Naive thymus-derived CD4-positive, alpha-beta T cell (primary cell): ENCODE data around the gene SMG5. TPM values are rescaled to one million over a fixed set of nuclear protein-coding genes. Genes with fewer than 3 reads are reported as not detected.

Experiments used
- ATAC-seq: fragments of 150-1000 bp; cut with Tn5 transposase; 2 replicates; pipeline ENCODE4 v1.10.0; 2021; ENCODE audit warnings: mild to moderate bottlenecking, moderate library complexity
- CTCF ChIA-PET: fragments of 350-600 bp; sonication (Branson Sonifier 250); formaldehyde crosslinking; loops from one replicate; lab custom pipeline; 2021; ENCODE audit warnings: antibody characterized with exemption; lab: Charles Lee
- POLR2A ChIA-PET: fragments of 350-600 bp; sonication (Branson Sonifier 250); formaldehyde crosslinking; loops from one replicate; lab custom pipeline; 2021; ENCODE audit warnings: antibody characterized with exemption, inconsistent platforms; lab: Charles Lee
- DNase-seq, 9 donors: peaks; one replicate each; pipeline versions ENCODE4 v3.0.0 to v3.0.0-alpha.2; 2020 to 2022; ENCODE audit warnings: mixed read lengths in 1 of 9
- H3K27ac ChIP-seq: one replicate; pipeline ENCODE4 v1.7.0; 2013; ENCODE audit warnings: mild to moderate bottlenecking, low read depth, low read length, moderate library complexity
- H3K27me3 ChIP-seq, 2 donors: one replicate each; pipeline ENCODE4 v1.7.0; 2013; ENCODE audit warnings: low read length in 2 of 2, mild to moderate bottlenecking in 2 of 2, moderate library complexity in 2 of 2; ENCODE audit not compliant: control insufficient read depth in 2 of 2, insufficient read depth in 2 of 2
- H3K36me3 ChIP-seq, 3 experiments: 1 replicate in 2 of 3; 2 replicates in 1 of 3; pipeline ENCODE4 v1.7.0; 2013; ENCODE audit warnings: low read length in 3 of 3, mild to moderate bottlenecking in 3 of 3, moderate library complexity in 1 of 3; ENCODE audit not compliant: insufficient read depth in 3 of 3, control insufficient read depth in 2 of 3
- H3K4me1 ChIP-seq, 2 donors: one replicate each; pipeline ENCODE4 v1.7.0; 2013; ENCODE audit warnings: low read length in 2 of 2, mild to moderate bottlenecking in 2 of 2, moderate library complexity in 1 of 2; ENCODE audit not compliant: control insufficient read depth in 2 of 2, insufficient read depth in 2 of 2
- H3K4me3 ChIP-seq: 2 replicates; pipeline ENCODE4 v1.7.0; 2013; ENCODE audit warnings: mild to moderate bottlenecking, low read length
- H3K9me3 ChIP-seq, 3 experiments: 1 replicate in 2 of 3; 2 replicates in 1 of 3; pipeline ENCODE4 v1.7.0; 2013; ENCODE audit warnings: low read length in 3 of 3; ENCODE audit not compliant: control insufficient read depth in 2 of 3
- H3K27ac Mint-ChIP-seq, 9 donors: one replicate each; pipeline ENCODE4 v1.8.0; 2020 to 2022; ENCODE audit warnings: mixed read lengths in 9 of 9, mild to moderate bottlenecking in 8 of 9, moderate library complexity in 5 of 9, inconsistent platforms in 2 of 9
- H3K27me3 Mint-ChIP-seq, 5 donors: one replicate each; pipeline ENCODE4 v1.8.0; 2021 to 2022; ENCODE audit warnings: mixed read lengths in 5 of 5, mild to moderate bottlenecking in 1 of 5
- H3K36me3 Mint-ChIP-seq, 5 donors: one replicate each; pipeline ENCODE4 v1.8.0; 2020 to 2022; ENCODE audit warnings: mixed read lengths in 5 of 5, mild to moderate bottlenecking in 3 of 5, inconsistent platforms in 1 of 5
- H3K4me1 Mint-ChIP-seq, 7 donors: one replicate each; pipeline ENCODE4 v1.8.0; 2020 to 2022; ENCODE audit warnings: mixed read lengths in 7 of 7, mild to moderate bottlenecking in 3 of 7, inconsistent platforms in 1 of 7
- H3K4me3 Mint-ChIP-seq, 10 donors: one replicate each; pipeline ENCODE4 v1.8.0; 2020 to 2022; ENCODE audit warnings: mild to moderate bottlenecking in 10 of 10, mixed read lengths in 10 of 10, moderate library complexity in 6 of 10, inconsistent platforms in 2 of 10
- H3K9me3 Mint-ChIP-seq, 11 donors: one replicate each; pipeline ENCODE4 v1.8.0; 2020 to 2022; ENCODE audit warnings: mixed read lengths in 11 of 11, mild to moderate bottlenecking in 4 of 11, inconsistent platforms in 1 of 11, moderate library complexity in 1 of 11
- intact Hi-C, 2 donors: fragments of 100-400 bp; cut with micrococcal nuclease; formaldehyde crosslinking; loops; one replicate each; pipeline ENCODE4 v1.15.1; 2023
- polyA plus RNA-seq, 2 donors: library from polyadenylated mRNA; unstranded; fragments of 300-500 nt; fragmentation: Illumina TruSeq; gene quantifications; one replicate each; pipeline ENCODE4 v1.2.3, GENCODE V29; 2021
- total RNA-seq, 6 experiments: library from RNA in 5 of 6; stranded (reverse) in 5 of 6; gene quantifications; 1 replicate in 5 of 6; 2 replicates in 1 of 6; pipeline ENCODE4 v1.2.3 and lab custom pipeline; 2021 to 2026

Gene SMG5
- total and polyA plus RNA-seq, 7 experiments from 2014 or later: 14.4 to 74.0 (median 65.7) TPM

GRCh38 chr1:156310962-156311361 is 28.3 kb upstream of the SMG5 start:
- Mint-ChIP-seq H3K9me3 (no peaks in the 10 kb centered on the region), H3K36me3 (peaks cover 11 to 34% (median 23%) of the 10 kb centered on the region in 5 donors), H3K4me3 (no peak overlapping the region), H3K27ac (peak overlapping the region in 1 of 9 donors; percentile 36), H3K27me3 (no peaks in the 10 kb centered on the region), H3K4me1 (no peaks in the 10 kb centered on the region)
- H3K36me3 ChIP-seq: peaks cover 8 to 79% (median 14%) of the 10 kb centered on the region in 3 experiments
- no peaks in the 10 kb centered on the region for H3K4me1 ChIP-seq
- no peak for DNase-seq
- no peak overlapping the region for H3K27ac ChIP-seq
- H3K27me3 ChIP-seq: no peaks in the 10 kb centered on the region
- ATAC-seq: no peak
- intact Hi-C loops: no loop called here
- H3K4me3 ChIP-seq: no peak overlapping the region
- H3K9me3 ChIP-seq: no peaks in the 10 kb centered on the region
- ChIA-PET CTCF (interaction anchor here (0.7 kb wide), 1 partner anchor 617 kb away, joined by 3 read pairs; no protein-coding TSS in a partner anchor), POLR2A (interaction anchor here (1.2 kb wide), 1 partner anchor 28 kb away, joined by 3 read pairs; no protein-coding TSS in a partner anchor)

DNA sequence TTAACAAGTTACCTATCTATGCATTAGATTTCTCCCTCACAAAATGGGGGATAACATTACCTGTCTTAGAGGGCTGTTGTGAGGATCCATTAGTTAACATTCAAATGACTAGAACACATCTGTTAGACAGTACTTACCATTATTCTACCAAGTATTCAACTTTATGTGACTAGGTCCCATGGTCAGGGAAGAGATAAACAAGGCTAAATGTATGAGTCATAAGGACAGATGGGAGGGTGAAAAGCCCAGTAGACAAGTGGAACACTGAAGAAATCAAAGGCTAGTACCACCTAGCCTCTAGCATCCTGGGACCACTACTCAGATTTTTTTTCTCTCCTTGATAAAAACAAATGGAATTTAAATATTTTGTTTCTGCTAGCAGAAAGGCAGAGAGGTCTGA is 25.5 kb upstream of the SMG5 start:
- DNase-seq (no peak), ATAC-seq (no peak)
- H3K9me3 Mint-ChIP-seq: no peaks in the 10 kb centered on the region
- peaks cover 0 to 4% (median 0%) of the 10 kb centered on the region in 7 donors for H3K4me1 Mint-ChIP-seq
- peaks cover 8 to 55% (median 10%) of the 10 kb centered on the region in 3 experiments for H3K36me3 ChIP-seq
- intact Hi-C loops: no loop called here
- H3K4me3 ChIP-seq: no peak overlapping the region
- no peaks in the 10 kb centered on the region for H3K4me1 ChIP-seq
- H3K36me3 Mint-ChIP-seq: peaks cover 9 to 24% (median 18%) of the 10 kb centered on the region in 5 donors
- no peak overlapping the region for H3K27ac ChIP-seq
- no peaks in the 10 kb centered on the region for H3K27me3 Mint-ChIP-seq
- H3K27ac Mint-ChIP-seq: peak overlapping the region in 2 of 9 donors; percentile 49 to 80
- no peak overlapping the region for H3K4me3 Mint-ChIP-seq
- H3K9me3 ChIP-seq: no peaks in the 10 kb centered on the region
- POLR2A ChIA-PET: no interaction called here
- CTCF ChIA-PET: interaction anchor here (0.6 kb wide), 1 partner anchor 11 kb away, joined by 5 read pairs; no protein-coding TSS in a partner anchor
- no peaks in the 10 kb centered on the region for H3K27me3 ChIP-seq

DNA sequence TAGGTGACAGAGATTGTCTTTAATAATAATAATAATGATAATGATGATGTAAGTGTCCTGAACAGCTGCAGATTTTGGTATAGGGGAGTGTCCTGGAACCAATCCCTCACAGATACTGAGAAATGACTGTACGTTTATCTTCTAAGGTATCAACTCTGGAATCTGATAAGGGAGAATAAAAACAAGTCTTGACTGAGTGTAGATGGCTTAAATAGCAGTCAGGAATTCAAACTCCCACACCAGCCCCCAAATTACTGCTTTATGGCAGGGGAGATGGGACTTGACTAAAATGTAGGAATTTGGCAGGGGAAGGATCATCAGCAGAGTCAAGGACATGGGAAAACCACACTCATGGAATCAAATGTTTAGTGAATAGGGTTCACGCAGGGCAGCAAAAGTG is 22.6 kb upstream of the SMG5 start:
- DNase-seq (no peak), ATAC-seq (no peak)
- H3K27ac Mint-ChIP-seq: peak overlapping the region in 2 of 9 donors; percentile 9 to 72
- intact Hi-C loops: no loop called here
- H3K4me1 ChIP-seq: no peaks in the 10 kb centered on the region
- peaks cover 5 to 19% (median 14%) of the 10 kb centered on the region in 5 donors for H3K36me3 Mint-ChIP-seq
- H3K9me3 ChIP-seq: no peaks in the 10 kb centered on the region
- H3K9me3 Mint-ChIP-seq: no peaks in the 10 kb centered on the region
- H3K4me3 ChIP-seq: no peak overlapping the region
- H3K36me3 ChIP-seq: peaks cover 0 to 30% (median 4%) of the 10 kb centered on the region in 3 experiments
- CTCF ChIA-PET: interaction anchor here (0.7 kb wide), 1 partner anchor 206 kb away, joined by 3 read pairs; no protein-coding TSS in a partner anchor
- H3K4me3 Mint-ChIP-seq: no peak overlapping the region
- peaks cover 0 to 4% (median 0%) of the 10 kb centered on the region in 7 donors for H3K4me1 Mint-ChIP-seq
- no peaks in the 10 kb centered on the region for H3K27me3 Mint-ChIP-seq
- H3K27ac ChIP-seq: no peak overlapping the region
- POLR2A ChIA-PET: no interaction called here
- H3K27me3 ChIP-seq: no peaks in the 10 kb centered on the region

GRCh38 chr1:156303241-156303640 is 20.6 kb upstream of the SMG5 start:
- no peaks in the 10 kb centered on the region for H3K4me1 ChIP-seq
- no peak overlapping the region for H3K27ac ChIP-seq
- H3K4me3 Mint-ChIP-seq: no peak overlapping the region
- no peak overlapping the region for H3K4me3 ChIP-seq
- ATAC-seq: no peak
- H3K9me3 ChIP-seq: no peaks in the 10 kb centered on the region
- H3K27ac Mint-ChIP-seq: peak overlapping the region in 3 of 9 donors; percentile 1 to 89 (median 46)
- intact Hi-C loops: no loop called here
- H3K36me3 Mint-ChIP-seq: peaks cover 0 to 9% (median 5%) of the 10 kb centered on the region in 5 donors
- H3K27me3 Mint-ChIP-seq: no peaks in the 10 kb centered on the region
- ChIA-PET CTCF (no interaction called here), POLR2A (interaction anchor here (0.6 to 1.1 kb wide), 2 partner anchors 20 to 439 kb away, joined by 3 read pairs; no protein-coding TSS in a partner anchor)
- H3K36me3 ChIP-seq: peaks cover 0 to 12% (median 3%) of the 10 kb centered on the region in 3 experiments
- H3K27me3 ChIP-seq: no peaks in the 10 kb centered on the region
- peaks cover 0 to 4% (median 0%) of the 10 kb centered on the region in 7 donors for H3K4me1 Mint-ChIP-seq
- DNase-seq: no peak
- no peaks in the 10 kb centered on the region for H3K9me3 Mint-ChIP-seq

DNA sequence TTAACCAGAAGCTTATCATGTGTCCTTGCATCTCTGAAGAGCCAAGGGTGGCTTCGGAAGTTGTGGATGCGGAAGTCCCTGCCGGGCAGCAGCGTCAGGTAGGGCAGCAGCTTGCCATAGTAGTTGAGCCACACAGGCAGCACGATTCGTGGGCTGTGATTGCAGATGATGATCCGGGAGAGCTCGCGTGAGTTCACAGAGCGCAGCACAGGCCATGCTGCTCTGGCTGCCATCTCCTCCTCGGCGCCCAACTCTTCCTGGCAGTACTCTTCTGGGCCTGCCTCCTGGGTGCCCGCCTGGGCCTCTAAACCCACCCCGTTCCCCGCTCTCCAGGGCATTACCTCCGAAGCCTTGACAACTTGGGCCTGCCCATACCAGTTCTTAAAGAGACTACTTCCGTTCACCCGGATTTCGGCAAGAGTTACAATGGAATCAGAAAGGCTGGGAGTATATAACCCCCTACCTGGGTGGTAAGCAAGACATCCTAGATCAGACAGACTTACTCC is 16.3 kb upstream of the SMG5 start, which contains the start of gene VHLL:
TSS of gene VHLL (minus strand) at position 456 of the 506 bp plus-strand sequence. CDS start at position 338, 118 bp downstream.
- Mint-ChIP-seq H3K9me3 (no peaks in the 10 kb centered on the region), H3K4me3 (no peak within 1 kb of the TSS), H3K27ac (peak within 1 kb of the TSS in 1 of 9 donors; percentile 10), H3K36me3 (no peaks in the 10 kb centered on the region), H3K4me1 (peaks cover 7 to 25% (median 19%) of the 10 kb centered on the region in 7 donors), H3K27me3 (no peaks in the 10 kb centered on the region)
- Histone ChIP-seq H3K4me1 (peaks cover 9 to 13% of the 10 kb centered on the region in 2 donors), H3K4me3 (no peak within 1 kb of the TSS), H3K27ac (no peak within 1 kb of the TSS), H3K9me3 (no peaks in the 10 kb centered on the region), H3K27me3 (no peaks in the 10 kb centered on the region), H3K36me3 (peaks cover 0 to 4% (median 0%) of the 10 kb centered on the region in 3 experiments)
- intact Hi-C loops: no loop called here
- no peak for DNase-seq
- POLR2A ChIA-PET: no interaction called here
- ATAC-seq: no peak
- CTCF ChIA-PET: no interaction called here

DNA sequence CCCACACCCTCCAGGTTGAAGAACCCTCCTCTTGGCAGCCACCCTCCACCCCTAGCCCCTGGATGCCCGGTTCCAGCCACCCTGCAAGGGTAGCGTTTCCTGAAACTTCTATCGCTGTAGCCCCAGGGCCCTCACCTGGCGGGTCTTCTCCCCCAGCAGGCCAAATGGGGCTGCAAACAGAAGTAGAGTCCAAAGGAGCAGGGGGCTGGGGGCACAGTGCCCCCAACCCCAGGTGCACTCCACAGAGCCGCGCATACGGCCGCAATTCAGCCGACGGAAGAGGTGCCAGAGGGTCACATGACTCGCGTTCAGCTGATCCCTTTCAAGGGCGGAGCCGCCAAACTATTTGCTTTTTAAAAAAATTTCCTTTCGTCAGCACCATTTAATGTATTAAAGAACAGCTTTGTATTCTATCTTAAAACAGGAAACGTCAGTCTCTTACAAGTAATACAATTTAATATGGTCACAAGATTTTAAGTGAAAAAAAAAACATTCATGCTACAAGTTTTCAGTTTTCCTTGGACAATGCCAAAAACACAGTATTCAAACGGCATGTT is 12.8 kb upstream of the SMG5 start, which contains the start of gene GLMP:
TSS of gene GLMP (minus strand) at position 289 of the 557 bp plus-strand sequence. CDS start at position 255, 34 bp downstream.
- DNase-seq: peak in 8 of 9 donors; percentile 53 to 68 (median 61)
- intact Hi-C loops: loop anchor here (1.0 kb wide), 2 partner anchors 13 to 43 kb away; partner anchors contain the start of genes SMG5 (in 2 of the 2), CCT3 (in 1 of the 2) and TSACC (in 1 of the 2)
- H3K4me3 ChIP-seq: peak within 1 kb of the TSS; percentile 86
- peaks cover 7 to 34% (median 24%) of the 10 kb centered on the region in 7 donors for H3K4me1 Mint-ChIP-seq
- H3K27me3 ChIP-seq: no peaks in the 10 kb centered on the region
- H3K4me1 ChIP-seq: peaks cover 9 to 13% of the 10 kb centered on the region in 2 donors
- no peaks in the 10 kb centered on the region for H3K9me3 Mint-ChIP-seq
- H3K27me3 Mint-ChIP-seq: no peaks in the 10 kb centered on the region
- H3K36me3 Mint-ChIP-seq: peaks cover 0 to 3% (median 0%) of the 10 kb centered on the region in 5 donors
- H3K36me3 ChIP-seq: peaks cover 0 to 23% (median 0%) of the 10 kb centered on the region in 3 experiments
- peak within 1 kb of the TSS; percentile 78 to 95 (median 80) for H3K27ac Mint-ChIP-seq
- peak within 1 kb of the TSS; percentile 88 to 96 (median 91) for H3K4me3 Mint-ChIP-seq
- CTCF ChIA-PET: interaction anchor here (1.2 kb wide), 1 partner anchor 12 kb away, joined by 3 read pairs; the partner anchor contains the start of gene TMEM79
- H3K9me3 ChIP-seq: no peaks in the 10 kb centered on the region
- H3K27ac ChIP-seq: peak within 1 kb of the TSS; percentile 76
- POLR2A ChIA-PET: interaction anchor here (1.4 to 3.2 kb wide), 2 partner anchors 12 to 38 kb away, joined by 3 to 26 read pairs; partner anchors contain the start of genes SMG5 and TMEM79
- ATAC-seq: peak; percentile 85
